Central memory CD8-positive, alpha-beta T cell (primary cell): ENCODE results near the gene KLF16.

Experiments used
- ATAC-seq: fragments of 150-1000 bp; cut with Tn5 transposase; replicated peaks from 2 replicates; pipeline ENCODE4 v1.10.0; 2022; ENCODE audit warnings: mild to moderate bottlenecking, moderate FRiP score, moderate number of reproducible peaks; ENCODE audit not compliant: poor library complexity, severe bottlenecking; ENCODE audit errors: extremely low read depth
- DNase-seq, 2 donors: peaks; one replicate each; pipeline ENCODE4 v3.0.0; 2021; ENCODE audit warnings: low spot score in 2 of 2
- H3K27ac Mint-ChIP-seq: one replicate; pipeline ENCODE4 v1.8.0; 2022; ENCODE audit warnings: low read depth, mild to moderate bottlenecking, moderate library complexity, mixed read lengths
- H3K27me3 Mint-ChIP-seq: one replicate; pipeline ENCODE4 v1.8.0; 2022; ENCODE audit warnings: mixed read lengths
- H3K36me3 Mint-ChIP-seq: one replicate; pipeline ENCODE4 v1.8.0; 2022; ENCODE audit warnings: mild to moderate bottlenecking, moderate library complexity, mixed read lengths; ENCODE audit not compliant: insufficient read depth
- H3K4me1 Mint-ChIP-seq: one replicate; pipeline ENCODE4 v1.8.0; 2022; ENCODE audit warnings: mixed read lengths
- H3K4me3 Mint-ChIP-seq: one replicate; pipeline ENCODE4 v1.8.0; 2022; ENCODE audit warnings: mild to moderate bottlenecking, moderate library complexity, mixed read lengths
- H3K9me3 Mint-ChIP-seq: one replicate; pipeline ENCODE4 v1.8.0; 2022; ENCODE audit warnings: mixed read lengths

Gene KLF16

GRCh38 chr19:1825909-1826556, 37.3 kb downstream of the KLF16 start:
- H3K4me1 Mint-ChIP-seq: peaks cover 5% of the 10 kb centered on the region
- no peaks in the 10 kb centered on the region for H3K9me3 Mint-ChIP-seq
- H3K36me3 Mint-ChIP-seq: peaks cover 42% of the 10 kb centered on the region
- H3K27ac Mint-ChIP-seq: peak overlapping the region; percentile 53
- no peaks in the 10 kb centered on the region for H3K27me3 Mint-ChIP-seq
- ATAC-seq: peak; percentile 82
- DNase-seq: peak; percentile 66 to 82
- no peak overlapping the region for H3K4me3 Mint-ChIP-seq

GRCh38 chr19:1824252-1824622, 39.1 kb downstream of the KLF16 start:
- no peak for DNase-seq
- H3K36me3 Mint-ChIP-seq: peaks cover 44% of the 10 kb centered on the region
- no peak for ATAC-seq
- H3K27me3 Mint-ChIP-seq: no peaks in the 10 kb centered on the region
- no peak overlapping the region for H3K27ac Mint-ChIP-seq
- H3K4me1 Mint-ChIP-seq: no peaks in the 10 kb centered on the region
- H3K9me3 Mint-ChIP-seq: no peaks in the 10 kb centered on the region
- H3K4me3 Mint-ChIP-seq: no peak overlapping the region

- H3K4me3 Mint-ChIP-seq: no peak overlapping the region
- H3K4me1 Mint-ChIP-seq: no peaks in the 10 kb centered on the region
- H3K27ac Mint-ChIP-seq: no peak overlapping the region
- H3K36me3 Mint-ChIP-seq: peaks cover 41% of the 10 kb centered on the region
- no peak for ATAC-seq
- no peak for DNase-seq
- H3K27me3 Mint-ChIP-seq: no peaks in the 10 kb centered on the region
- no peaks in the 10 kb centered on the region for H3K9me3 Mint-ChIP-seq
Measured at GRCh38 chr19:1823539-1824251, 39.7 kb downstream of the KLF16 start.

GRCh38 chr19:1823020-1823419, 40.4 kb downstream of the KLF16 start:
- no peak for DNase-seq
- H3K27me3 Mint-ChIP-seq: no peaks in the 10 kb centered on the region
- no peak overlapping the region for H3K27ac Mint-ChIP-seq
- no peaks in the 10 kb centered on the region for H3K9me3 Mint-ChIP-seq
- no peak for ATAC-seq
- H3K4me1 Mint-ChIP-seq: no peaks in the 10 kb centered on the region
- no peak overlapping the region for H3K4me3 Mint-ChIP-seq
- H3K36me3 Mint-ChIP-seq: peaks cover 37% of the 10 kb centered on the region

- no peak for ATAC-seq
- peaks cover 35% of the 10 kb centered on the region for H3K36me3 Mint-ChIP-seq
- H3K27ac Mint-ChIP-seq: no peak overlapping the region
Measured at GRCh38 chr19:1822210-1822609, 41.2 kb downstream of the KLF16 start.

GRCh38 chr19:1819341-1820255, 43.8 kb downstream of the KLF16 start:
- ATAC-seq (no peak), DNase-seq (no peak)
- H3K36me3 Mint-ChIP-seq: peaks cover 31% of the 10 kb centered on the region
- no peaks in the 10 kb centered on the region for H3K27me3 Mint-ChIP-seq
- H3K9me3 Mint-ChIP-seq: no peaks in the 10 kb centered on the region
- no peaks in the 10 kb centered on the region for H3K4me1 Mint-ChIP-seq
- no peak overlapping the region for H3K27ac Mint-ChIP-seq
- H3K4me3 Mint-ChIP-seq: no peak overlapping the region

More at GRCh38 chr19:1822210-1822609, 41.2 kb downstream of the KLF16 start:
- no peaks in the 10 kb centered on the region for H3K4me1 Mint-ChIP-seq
- no peak overlapping the region for H3K4me3 Mint-ChIP-seq
- no peaks in the 10 kb centered on the region for H3K9me3 Mint-ChIP-seq
- H3K27me3 Mint-ChIP-seq: no peaks in the 10 kb centered on the region
- no peak for DNase-seq

- ATAC-seq: no peak
- Mint-ChIP-seq H3K4me1 (no peaks in the 10 kb centered on the region), H3K9me3 (no peaks in the 10 kb centered on the region), H3K4me3 (no peak overlapping the region), H3K27me3 (no peaks in the 10 kb centered on the region), H3K36me3 (peaks cover 27% of the 10 kb centered on the region), H3K27ac (no peak overlapping the region)
- DNase-seq: no peak
Measured at GRCh38 chr19:1818549-1819195, 44.7 kb downstream of the KLF16 start.

- H3K27ac Mint-ChIP-seq: no peak overlapping the region
- DNase-seq (no peak), ATAC-seq (no peak)
- no peak overlapping the region for H3K4me3 Mint-ChIP-seq
- H3K9me3 Mint-ChIP-seq: no peaks in the 10 kb centered on the region
- H3K4me1 Mint-ChIP-seq: peaks cover 6% of the 10 kb centered on the region
- H3K36me3 Mint-ChIP-seq: peaks cover 29% of the 10 kb centered on the region
- H3K27me3 Mint-ChIP-seq: no peaks in the 10 kb centered on the region
Measured at GRCh38 chr19:1817553-1818179, 45.7 kb downstream of the KLF16 start.

- H3K27me3 Mint-ChIP-seq: no peaks in the 10 kb centered on the region
- DNase-seq (no peak), ATAC-seq (no peak)
- H3K4me3 Mint-ChIP-seq: no peak overlapping the region
- H3K36me3 Mint-ChIP-seq: peaks cover 25% of the 10 kb centered on the region
- no peak overlapping the region for H3K27ac Mint-ChIP-seq
- no peaks in the 10 kb centered on the region for H3K9me3 Mint-ChIP-seq
- H3K4me1 Mint-ChIP-seq: peaks cover 10% of the 10 kb centered on the region
Measured at GRCh38 chr19:1816530-1817298, 46.7 kb downstream of the KLF16 start.

- DNase-seq (no peak), ATAC-seq (no peak)
- H3K4me3 Mint-ChIP-seq: no peak overlapping the region
- H3K4me1 Mint-ChIP-seq: peaks cover 10% of the 10 kb centered on the region
- H3K36me3 Mint-ChIP-seq: peaks cover 27% of the 10 kb centered on the region
- H3K27ac Mint-ChIP-seq: no peak overlapping the region
- no peaks in the 10 kb centered on the region for H3K27me3 Mint-ChIP-seq
- H3K9me3 Mint-ChIP-seq: no peaks in the 10 kb centered on the region
Measured at GRCh38 chr19:1815605-1816529, 47.5 kb downstream of the KLF16 start.
